Liver (tissue), 9 donors: ENCODE data around the gene MRPS9. TPM values are rescaled to one million over a fixed set of nuclear protein-coding genes. Genes with fewer than 3 reads are reported as not detected.

ENCODE experiments used
- DNase-seq: peaks from one replicate; pipeline ENCODE4 v3.0.0-alpha.2; 2017; ENCODE audit warnings: low spot score
- H3K27ac ChIP-seq, 2 donors: one replicate each; pipeline ENCODE4 v1.7.0; 2013; ENCODE audit warnings: inconsistent platforms in 2 of 2, low read length in 2 of 2, control low read depth in 1 of 2, low read depth in 1 of 2, mild to moderate bottlenecking in 1 of 2
- H3K27me3 ChIP-seq, 4 donors: one replicate each; pipeline versions ENCODE4 v1.6.1 to v1.7.0; 2013; ENCODE audit warnings: low read length in 3 of 4, inconsistent platforms in 1 of 4, mild to moderate bottlenecking in 1 of 4, moderate library complexity in 1 of 4; ENCODE audit not compliant: control insufficient read depth in 4 of 4, insufficient read depth in 4 of 4
- H3K36me3 ChIP-seq, 4 donors: one replicate each; pipeline versions ENCODE4 v1.6.1 to v1.7.0; 2013; ENCODE audit warnings: low read length in 3 of 4, mild to moderate bottlenecking in 3 of 4, low read depth in 1 of 4, moderate library complexity in 1 of 4; ENCODE audit not compliant: control insufficient read depth in 4 of 4, insufficient read depth in 3 of 4
- H3K4me1 ChIP-seq, 4 donors: one replicate each; pipeline versions ENCODE4 v1.6.1 to v1.7.0; 2013; ENCODE audit warnings: low read length in 3 of 4, mild to moderate bottlenecking in 3 of 4, moderate library complexity in 1 of 4; ENCODE audit not compliant: control insufficient read depth in 4 of 4, insufficient read depth in 4 of 4
- H3K4me3 ChIP-seq, 3 donors: one replicate each; pipeline versions ENCODE4 v1.6.1 to v1.7.0; 2013; ENCODE audit warnings: low read length in 3 of 3, control low read depth in 1 of 3, low read depth in 1 of 3, mild to moderate bottlenecking in 1 of 3
- H3K9ac ChIP-seq, 2 donors: one replicate each; pipeline ENCODE4 v1.7.0; 2013; ENCODE audit warnings: low read length in 2 of 2, mild to moderate bottlenecking in 2 of 2, moderate library complexity in 2 of 2, control low read depth in 1 of 2, low read depth in 1 of 2
- H3K9me3 ChIP-seq, 4 donors: one replicate each; pipeline versions ENCODE4 v1.6.1 to v1.7.0; 2013; ENCODE audit warnings: low read length in 3 of 4; ENCODE audit not compliant: control insufficient read depth in 4 of 4
- ATF3 ChIP-seq: IDR thresholded peaks from 2 replicates; pipeline ENCODE4 v1.6.1; 2016; ENCODE audit warnings: antibody characterized with exemption
- CTCF ChIP-seq: fragments of 150-350 bp; IDR thresholded peaks from 2 replicates; pipeline ENCODE4 v1.5.1; 2017; ENCODE audit warnings: improper control_type of control experiment, low read depth, low read length; ENCODE audit not compliant: missing input control
- EGR1 ChIP-seq, 2 donors: IDR thresholded peaks; 2 replicates each; pipeline ENCODE4 v1.6.1; 2016 to 2018; ENCODE audit warnings: antibody characterized with exemption in 2 of 2, low read depth in 2 of 2
- FOXA1 ChIP-seq: IDR thresholded peaks from 2 replicates; pipeline ENCODE4 v1.6.1; 2016; ENCODE audit warnings: antibody characterized with exemption
- FOXA2 ChIP-seq: IDR thresholded peaks from 2 replicates; pipeline ENCODE4 v1.6.1; 2016; ENCODE audit warnings: antibody characterized with exemption
- GABPA ChIP-seq, 2 donors: IDR thresholded peaks in 1 of 2; conservative IDR thresholded peaks in 1 of 2; 2 replicates each; pipeline ENCODE4 v1.6.1; 2016; ENCODE audit warnings: antibody characterized with exemption in 2 of 2, mild to moderate bottlenecking in 1 of 2, moderate library complexity in 1 of 2
- HNF4A ChIP-seq, 2 donors: conservative IDR thresholded peaks; 2 replicates each; pipeline ENCODE4 v1.6.1; 2016; ENCODE audit warnings: antibody characterized with exemption in 2 of 2, mild to moderate bottlenecking in 2 of 2
- HNF4G ChIP-seq: IDR thresholded peaks from 2 replicates; pipeline ENCODE4 v1.6.1; 2016; ENCODE audit warnings: antibody characterized with exemption
- JUND ChIP-seq, 2 donors: IDR thresholded peaks; 2 replicates each; pipeline ENCODE4 v1.6.1; 2016; ENCODE audit warnings: antibody characterized with exemption in 2 of 2
- MAX ChIP-seq: IDR thresholded peaks from 2 replicates; pipeline ENCODE4 v1.6.1; 2016; ENCODE audit warnings: antibody characterized with exemption
- NR2F2 ChIP-seq: IDR thresholded peaks from 2 replicates; pipeline ENCODE4 v1.6.1; 2016; ENCODE audit warnings: antibody characterized with exemption
- RAD21 ChIP-seq, 2 donors: IDR thresholded peaks; 2 replicates each; pipeline ENCODE4 v1.6.1; 2016; ENCODE audit warnings: antibody characterized with exemption in 2 of 2, mild to moderate bottlenecking in 2 of 2
- REST ChIP-seq: IDR thresholded peaks from 2 replicates; pipeline ENCODE4 v1.6.1; 2016; ENCODE audit warnings: antibody characterized with exemption, mild to moderate bottlenecking
- RXRA ChIP-seq, 2 donors: IDR thresholded peaks; 2 replicates each; pipeline ENCODE4 v1.6.1; 2017 to 2018; ENCODE audit warnings: antibody characterized with exemption in 2 of 2, mild to moderate bottlenecking in 1 of 2
- SP1 ChIP-seq: IDR thresholded peaks from 2 replicates; pipeline ENCODE4 v1.6.1; 2018; ENCODE audit warnings: antibody characterized with exemption, mild to moderate bottlenecking
- TAF1 ChIP-seq: conservative IDR thresholded peaks from 2 replicates; pipeline ENCODE4 v1.6.1; 2016; ENCODE audit warnings: antibody characterized with exemption, mild to moderate bottlenecking
- YY1 ChIP-seq: IDR thresholded peaks from 2 replicates; pipeline ENCODE4 v1.6.1; 2016; ENCODE audit warnings: antibody characterized with exemption, mild to moderate bottlenecking
- ZBTB33 ChIP-seq: IDR thresholded peaks from 2 replicates; pipeline ENCODE4 v1.6.1; 2016; ENCODE audit warnings: antibody characterized with exemption
- WGBS: extraction: QIAGEN DNeasy Blood & Tissue Kit; methylation state at CpG from one replicate; pipeline ENCODE4 v1.1.7; 2013; 5-methylcytosine and 5-hydroxymethylcytosine counted together
- polyA plus RNA-seq, 2 donors: library from polyadenylated mRNA; stranded (reverse) in 1 of 2; unstranded in 1 of 2; fragments of 200-250 nt in 1 of 2; fragments of >200 nt in 1 of 2; fragmentation: Nextera tagmentation in 1 of 2; extraction: Ambion mirVana in 1 of 2; gene quantifications; one replicate each; pipeline versions ENCODE4 v1.2.1 to v1.2.3, GENCODE V29; 2013 to 2015
- total RNA-seq, 2 donors: library from RNA; depleted of rRNA; stranded (reverse); fragments of >200 nt; gene quantifications; one replicate each; pipeline ENCODE4 v1.2.3, GENCODE V29; 2014
- donor health status: healthy.
- donor health status: healthy.
- donor health status: healthy.
- donor health status: healthy.
- donor health status: healthy.

MRPS9 gene
- total and polyA plus RNA-seq, 4 donors: 11.5 to 27.7 (median 17.9) TPM

- peak; percentile 33 for TF ChIP-seq REST
- TF ChIP-seq FOXA1: peak; percentile 75
- peak; percentile 28 for TF ChIP-seq SP1
- peak; percentile 20 to 30 for TF ChIP-seq RAD21 (IDR thresholded peaks at IDR 0.05)
Measured at GRCh38 chr2:105005181-105005951, 32.5 kb upstream of the MRPS9 start (continued).

- Histone ChIP-seq H3K9ac (no peak overlapping the region), H3K4me3 (no peak overlapping the region), H3K4me1 (peaks cover 0 to 9% (median 3%) of the 10 kb centered on the region in 4 donors), H3K9me3 (peaks cover 0 to 6% (median under 1%) of the 10 kb centered on the region in 4 donors), H3K36me3 (no peaks in the 10 kb centered on the region), H3K27me3 (no peaks in the 10 kb centered on the region), H3K27ac (no peak overlapping the region)
- TF ChIP-seq GABPA (IDR thresholded peaks at IDR 0.05 in 1 of 2, conservative IDR thresholded peaks at IDR 0.05 in 1 of 2): no peak
- no peak for TF ChIP-seq CTCF
- TF ChIP-seq YY1: no peak
- no peak for TF ChIP-seq HNF4G
- TF ChIP-seq ZBTB33: no peak
- TF ChIP-seq TAF1: no peak
- no peak for TF ChIP-seq EGR1 (IDR thresholded peaks at IDR 0.05; ENCODE audit: low read depth in 2 of 2)
- no peak for TF ChIP-seq FOXA1
- no peak for TF ChIP-seq SP1
- no peak for TF ChIP-seq FOXA2
- no peak for TF ChIP-seq RXRA (IDR thresholded peaks at IDR 0.05)
- TF ChIP-seq REST: no peak
- no peak for TF ChIP-seq MAX
- no peak for TF ChIP-seq HNF4A (conservative IDR thresholded peaks at IDR 0.05)
- TF ChIP-seq JUND (IDR thresholded peaks at IDR 0.05): no peak
- no peak for TF ChIP-seq RAD21 (IDR thresholded peaks at IDR 0.05)
- no peak for TF ChIP-seq NR2F2
- TF ChIP-seq ATF3: no peak
- no peak for DNase-seq
- WGBS: 93% methylated on average over 1 of the region's 1 CpG
Measured at GRCh38 chr2:105007367-105007766, 30.5 kb upstream of the MRPS9 start.
